ENCODE data around the gene AJM1. TPM values are rescaled to one million over a fixed set of nuclear protein-coding genes. Genes with fewer than 3 reads are reported as not detected.

The AJM1 gene
- polyA plus RNA-seq, 1 donor from 2014 or later, result 1.5 TPM

- no peaks in the 10 kb centered on the region for H4K20me1 ChIP-seq (ENCODE audit: insufficient read depth)
- H3F3A ChIP-seq (ENCODE audit: insufficient read depth, low read length, poor library complexity, severe bottlenecking), result no peaks in the 10 kb centered on the region
- no peak for TF ChIP-seq TAF1 (IDR thresholded peaks at IDR 0.05; ENCODE audit: low read depth)
- no peak for TF ChIP-seq RAD21 (conservative IDR thresholded peaks at IDR 0.05)
- no peak for TF ChIP-seq POLR2AphosphoS5 (IDR thresholded peaks at IDR 0.05)
- TF ChIP-seq REST (IDR thresholded peaks at IDR 0.05; ENCODE audit: borderline replicate concordance), result no peak
- no peak for TF ChIP-seq MXI1 (conservative IDR thresholded peaks at IDR 0.05; ENCODE audit: poor library complexity, severe bottlenecking)
- no peak for TF ChIP-seq SMC3 (conservative IDR thresholded peaks at IDR 0.05; ENCODE audit: poor library complexity)
- TF ChIP-seq CTCF (IDR thresholded peaks at IDR 0.05; ENCODE audit: poor library complexity, severe bottlenecking), result no peak
- TF ChIP-seq EZH2 (IDR thresholded peaks at IDR 0.05; ENCODE audit: borderline replicate concordance, insufficient read depth, low read length, poor library complexity, severe bottlenecking), result no peak
- no peak for TF ChIP-seq EP300 (conservative IDR thresholded peaks at IDR 0.05; ENCODE audit: poor library complexity, severe bottlenecking)
These were observed 47.6 kb downstream of the AJM1 start for GRCh38 chr9:136889858-136890257.

GRCh38 chr9:136890661-136891060, 48.4 kb downstream of the AJM1 start:
- Histone ChIP-seq H4K20me1 (ENCODE audit: insufficient read depth) (no peaks in the 10 kb centered on the region), H2AFZ (ENCODE audit: low read depth, low read length) (no peak overlapping the region), H3K9me2 (ENCODE audit: insufficient read depth, low read length) (no peaks in the 10 kb centered on the region), H3K9ac (ENCODE audit: low read length) (no peak overlapping the region), H3K27ac (ENCODE audit: low read length) (no peak overlapping the region), H3K4me3 (ENCODE audit: low read length) (no peak overlapping the region), H3K36me3 (ENCODE audit: insufficient read depth, low read length) (no peaks in the 10 kb centered on the region), H3K4me2 (ENCODE audit: low read length) (no peak overlapping the region), H3K79me2 (replicated peaks; ENCODE audit: insufficient read depth, low read length) (peaks cover 7% of the 10 kb centered on the region), H3K9me3 (ENCODE audit: low read length) (no peaks in the 10 kb centered on the region), H3F3A (ENCODE audit: insufficient read depth, low read length, poor library complexity, severe bottlenecking) (no peaks in the 10 kb centered on the region), H3K27me3 (ENCODE audit: insufficient read depth, low read depth, low read length) (no peaks in the 10 kb centered on the region)
- TF ChIP-seq RAD21 (conservative IDR thresholded peaks at IDR 0.05) (no peak), SMC3 (conservative IDR thresholded peaks at IDR 0.05; ENCODE audit: poor library complexity) (no peak)

More at GRCh38 chr9:136889858-136890257, 47.6 kb downstream of the AJM1 start:
- Histone ChIP-seq H3K36me3 (ENCODE audit: insufficient read depth, low read length) (no peaks in the 10 kb centered on the region), H3K9ac (ENCODE audit: low read length) (no peak overlapping the region), H3K4me2 (ENCODE audit: low read length) (no peak overlapping the region), H3K4me3 (ENCODE audit: low read length) (no peak overlapping the region), H2AFZ (ENCODE audit: low read depth, low read length) (no peak overlapping the region), H3K27me3 (ENCODE audit: insufficient read depth, low read depth, low read length) (no peaks in the 10 kb centered on the region), H3K27ac (ENCODE audit: low read length) (no peak overlapping the region), H3K9me3 (ENCODE audit: low read length) (no peaks in the 10 kb centered on the region), H3K79me2 (replicated peaks; ENCODE audit: insufficient read depth, low read length) (peaks cover 7% of the 10 kb centered on the region), H3K9me2 (ENCODE audit: insufficient read depth, low read length) (no peaks in the 10 kb centered on the region)

Small RNAs within 50 kb of the gene (small RNA-seq; reads per million reads assigned to genes)
- gene AL355987.2 (0 reads per million in 3 experiments), gene MIR4292 (0 reads per million in 3 experiments), gene MIR4479 (0 to 0.53 (median 0) reads per million in 3 experiments)

Other genes with a start within 250 kb of the AJM1 start
- gene EGFL7, start 179.6 kb upstream of the AJM1 start, polyA plus RNA-seq, result 8.2 and 12.5 TPM in 2 replicates
- 1.3 TPM in 1 of 2 replicates, not detected in the other for gene AGPAT2, start 155.0 kb upstream of the AJM1 start, polyA plus RNA-seq
- gene DIPK1B, start 129.9 kb upstream of the AJM1 start, polyA plus RNA-seq, result 65.1 and 78.7 TPM in 2 replicates
- gene LCN10, start 99.5 kb upstream of the AJM1 start, polyA plus RNA-seq, result not detected in 2 replicates
- not detected in 2 replicates for gene LCN6, start 94.0 kb upstream of the AJM1 start, polyA plus RNA-seq
- gene LCN8, start 84.2 kb upstream of the AJM1 start, polyA plus RNA-seq, result not detected in 2 replicates
- not detected in 2 replicates for gene LCN15, start 78.0 kb upstream of the AJM1 start, polyA plus RNA-seq
- 30.1 and 33.1 TPM in 2 replicates for gene TMEM141, start 51.1 kb upstream of the AJM1 start, polyA plus RNA-seq
- gene CCDC183, start 46.1 kb upstream of the AJM1 start, polyA plus RNA-seq, result 5.5 and 8.8 TPM in 2 replicates
- gene RABL6, start 34.5 kb upstream of the AJM1 start, polyA plus RNA-seq, result 46.4 and 58.8 TPM in 2 replicates
- gene PHPT1, start 6.9 kb downstream of the AJM1 start, polyA plus RNA-seq, result 279 and 293 TPM in 2 replicates
- gene MAMDC4, start 9.9 kb downstream of the AJM1 start, polyA plus RNA-seq, result 13.1 and 23.6 TPM in 2 replicates
- 613 and 677 TPM in 2 replicates for gene EDF1, start 23.8 kb downstream of the AJM1 start, polyA plus RNA-seq
- gene TRAF2, start 44.0 kb downstream of the AJM1 start, polyA plus RNA-seq, result 14.6 and 21.5 TPM in 2 replicates
- 138 and 148 TPM in 2 replicates for gene FBXW5, start 102.3 kb downstream of the AJM1 start, polyA plus RNA-seq
- not detected in 2 replicates for gene C8G, start 102.8 kb downstream of the AJM1 start, polyA plus RNA-seq
- 2.9 TPM in 1 of 2 replicates, not detected in the other for gene LCN12, start 109.8 kb downstream of the AJM1 start, polyA plus RNA-seq
- 2.0 TPM in 1 of 2 replicates, not detected in the other for gene PTGDS, start 135.0 kb downstream of the AJM1 start, polyA plus RNA-seq
- gene LCNL1, start 140.5 kb downstream of the AJM1 start, polyA plus RNA-seq, result 0.76 TPM in 1 of 2 replicates, not detected in the other
- gene PAXX, start 149.9 kb downstream of the AJM1 start, polyA plus RNA-seq, result 276 and 346 TPM in 2 replicates
- not detected in 2 replicates for gene CLIC3, start 154.1 kb downstream of the AJM1 start, polyA plus RNA-seq
- 30.6 and 52.0 TPM in 2 replicates for gene ABCA2, start 185.8 kb downstream of the AJM1 start, polyA plus RNA-seq
- gene FUT7, start 189.6 kb downstream of the AJM1 start, polyA plus RNA-seq, result 0.56 and 0.69 TPM in 2 replicates
- gene NPDC1, start 203.7 kb downstream of the AJM1 start, polyA plus RNA-seq, result 161 and 162 TPM in 2 replicates
- gene ENTPD2, start 211.6 kb downstream of the AJM1 start, polyA plus RNA-seq, result not detected in 2 replicates
- 0.22 and 0.96 TPM in 2 replicates for gene SAPCD2, start 228.1 kb downstream of the AJM1 start, polyA plus RNA-seq
- 0.21 and 0.36 TPM in 2 replicates for gene UAP1L1, start 235.0 kb downstream of the AJM1 start, polyA plus RNA-seq
- 72.0 and 90.9 TPM in 2 replicates for gene MAN1B1, start 244.5 kb downstream of the AJM1 start, polyA plus RNA-seq